ENCODE data around the gene CYP26B1. TPM values are rescaled to one million over a fixed set of nuclear protein-coding genes. Genes with fewer than 3 reads are reported as not detected.

Gene CYP26B1
- polyA plus RNA-seq, 1 donor (not counting 4 experiments of a cell fraction or from before 2014, with no cell fraction given), result 1.2 TPM

DNA sequence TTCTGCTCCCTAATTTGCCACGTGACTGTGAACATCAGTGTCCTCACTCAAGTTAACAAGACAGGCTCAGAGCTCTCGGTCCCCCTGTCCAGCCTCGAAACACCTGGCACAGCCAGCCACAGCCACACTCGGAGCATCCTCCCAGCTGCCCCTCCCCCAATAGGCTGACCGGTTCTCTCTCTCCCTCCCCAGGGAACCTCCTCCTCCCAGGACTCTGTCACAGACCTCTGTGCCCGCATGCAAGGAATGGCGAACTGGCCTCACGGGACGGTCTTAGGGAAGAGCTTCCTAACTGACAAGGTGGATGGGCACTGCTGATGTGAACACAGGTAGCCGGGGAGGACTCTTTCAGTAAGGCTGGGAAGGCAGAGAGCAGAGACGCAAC, 18.8 kb downstream of the CYP26B1 start:
- H3K9me3 ChIP-seq (ENCODE audit: control insufficient read depth, low read depth, low read length), result no peaks in the 10 kb centered on the region
- H3K9ac ChIP-seq (ENCODE audit: control insufficient read depth, extremely low read depth, insufficient read depth, low read length), result no peak overlapping the region
- no peaks in the 10 kb centered on the region for H3K79me2 ChIP-seq (ENCODE audit: control insufficient read depth, insufficient read depth, low read length)
- TF ChIP-seq EZH2 (IDR thresholded peaks at IDR 0.05; ENCODE audit: low read length), result no peak
- TF ChIP-seq, protein P1, sequence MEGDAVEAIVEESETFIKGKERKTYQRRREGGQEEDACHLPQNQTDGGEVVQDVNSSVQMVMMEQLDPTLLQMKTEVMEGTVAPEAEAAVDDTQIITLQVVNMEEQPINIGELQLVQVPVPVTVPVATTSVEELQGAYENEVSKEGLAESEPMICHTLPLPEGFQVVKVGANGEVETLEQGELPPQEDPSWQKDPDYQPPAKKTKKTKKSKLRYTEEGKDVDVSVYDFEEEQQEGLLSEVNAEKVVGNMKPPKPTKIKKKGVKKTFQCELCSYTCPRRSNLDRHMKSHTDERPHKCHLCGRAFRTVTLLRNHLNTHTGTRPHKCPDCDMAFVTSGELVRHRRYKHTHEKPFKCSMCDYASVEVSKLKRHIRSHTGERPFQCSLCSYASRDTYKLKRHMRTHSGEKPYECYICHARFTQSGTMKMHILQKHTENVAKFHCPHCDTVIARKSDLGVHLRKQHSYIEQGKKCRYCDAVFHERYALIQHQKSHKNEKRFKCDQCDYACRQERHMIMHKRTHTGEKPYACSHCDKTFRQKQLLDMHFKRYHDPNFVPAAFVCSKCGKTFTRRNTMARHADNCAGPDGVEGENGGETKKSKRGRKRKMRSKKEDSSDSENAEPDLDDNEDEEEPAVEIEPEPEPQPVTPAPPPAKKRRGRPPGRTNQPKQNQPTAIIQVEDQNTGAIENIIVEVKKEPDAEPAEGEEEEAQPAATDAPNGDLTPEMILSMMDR (optimal IDR thresholded peaks at IDR 0.05 in 1 of 3, IDR thresholded peaks at IDR 0.05 in 1 of 3, conservative IDR thresholded peaks at IDR 0.05 in 1 of 3; ENCODE audit: extremely low read depth in 1 of 3, insufficient read depth in 2 of 3, low read length in 3 of 3), result no peak
- H3K9me1 ChIP-seq (ENCODE audit: control insufficient read depth, extremely low read depth, insufficient read depth, low read length), result no peaks in the 10 kb centered on the region
- H3K4me2 ChIP-seq (ENCODE audit: control insufficient read depth, extremely low read depth, insufficient read depth, low read depth, low read length), result no peak overlapping the region
- H2AFZ ChIP-seq (ENCODE audit: control insufficient read depth, low read length), result no peak overlapping the region
- FAIRE-seq, result no peak
- DNase-seq (ENCODE audit: low read depth, low spot score), result no peak
- H4K20me1 ChIP-seq (ENCODE audit: control insufficient read depth, extremely low read depth, insufficient read depth, low read length), result no peaks in the 10 kb centered on the region
- H3K27ac ChIP-seq (ENCODE audit: control insufficient read depth, insufficient read depth, low read length), result no peak overlapping the region
- no peaks in the 10 kb centered on the region for H3K36me3 ChIP-seq (ENCODE audit: control insufficient read depth in 2 of 2, extremely low read depth in 1 of 2, insufficient read depth in 2 of 2, low read length in 2 of 2)
- dilution Hi-C loops (cut with MboI; ENCODE audit: extremely low pct_ligation_motif_present, low sequenced_read_pairs), result no loop called here
- no peak overlapping the region for H3K4me3 ChIP-seq (ENCODE audit: control insufficient read depth in 2 of 3, extremely low read depth in 1 of 3, insufficient read depth in 2 of 3, low read depth in 1 of 3, low read length in 3 of 3)
- H3K27me3 ChIP-seq (ENCODE audit: control insufficient read depth, extremely low read depth, insufficient read depth, low read length), result no peaks in the 10 kb centered on the region
- H3K4me1 ChIP-seq (ENCODE audit: control insufficient read depth, extremely low read depth, insufficient read depth, low read length), result peaks cover 12% of the 10 kb centered on the region

DNA sequence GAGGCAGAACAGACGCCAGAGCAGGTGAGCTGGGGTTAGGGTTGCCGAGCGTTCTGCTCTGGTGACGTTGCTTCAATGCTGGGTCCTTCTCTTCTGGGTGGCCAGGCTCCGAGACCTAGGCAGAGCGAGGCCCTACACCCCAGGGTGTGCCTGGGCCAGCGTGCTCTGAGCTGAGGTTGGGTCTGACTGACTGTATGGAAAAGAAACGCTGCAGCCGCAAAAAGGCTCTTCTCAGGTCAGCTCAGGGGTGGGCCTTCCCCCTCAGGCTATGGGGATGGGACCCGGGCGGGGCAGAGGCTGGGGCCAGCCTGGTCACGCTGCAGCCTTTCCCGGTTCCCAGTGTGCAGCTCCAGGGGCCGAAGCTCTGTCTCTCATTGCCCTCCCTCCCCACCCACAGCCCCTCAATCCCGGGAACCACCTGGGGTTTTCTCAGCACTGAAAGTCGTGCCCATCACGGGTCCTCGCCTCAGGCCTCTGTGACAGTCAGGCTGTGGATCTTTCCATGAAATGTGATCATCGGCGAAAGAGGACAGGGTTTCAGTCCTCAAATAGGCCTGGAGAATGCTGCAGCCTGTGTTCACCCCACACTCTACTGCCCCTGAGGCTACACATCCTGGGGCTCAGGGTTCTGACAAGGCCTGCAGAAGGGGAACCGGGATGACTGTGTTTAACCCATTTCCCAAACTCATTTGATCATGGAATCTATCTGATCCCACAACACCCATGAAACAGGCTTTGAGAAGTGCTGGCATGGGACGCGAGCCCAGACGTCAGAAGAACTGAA, 19.4 kb downstream of the CYP26B1 start:
- no peak overlapping the region for H3K9ac ChIP-seq (ENCODE audit: control insufficient read depth, extremely low read depth, insufficient read depth, low read length)
- dilution Hi-C loops (cut with MboI; ENCODE audit: extremely low pct_ligation_motif_present, low sequenced_read_pairs), result no loop called here
- no peaks in the 10 kb centered on the region for H3K27me3 ChIP-seq (ENCODE audit: control insufficient read depth, extremely low read depth, insufficient read depth, low read length)
- DNase-seq (ENCODE audit: low read depth, low spot score) (no peak), FAIRE-seq (no peak)
- no peaks in the 10 kb centered on the region for H3K79me2 ChIP-seq (ENCODE audit: control insufficient read depth, insufficient read depth, low read length)
- H4K20me1 ChIP-seq (ENCODE audit: control insufficient read depth, extremely low read depth, insufficient read depth, low read length), result no peaks in the 10 kb centered on the region
- no peaks in the 10 kb centered on the region for H3K9me3 ChIP-seq (ENCODE audit: control insufficient read depth, low read depth, low read length)
- no peak for TF ChIP-seq EZH2 (IDR thresholded peaks at IDR 0.05; ENCODE audit: low read length)
- TF ChIP-seq, protein P1 (optimal IDR thresholded peaks at IDR 0.05 in 1 of 3, IDR thresholded peaks at IDR 0.05 in 1 of 3, conservative IDR thresholded peaks at IDR 0.05 in 1 of 3; ENCODE audit: extremely low read depth in 1 of 3, insufficient read depth in 2 of 3, low read length in 3 of 3), result no peak
- no peak overlapping the region for H3K27ac ChIP-seq (ENCODE audit: control insufficient read depth, insufficient read depth, low read length)
- H3K9me1 ChIP-seq (ENCODE audit: control insufficient read depth, extremely low read depth, insufficient read depth, low read length), result no peaks in the 10 kb centered on the region
- H3K4me1 ChIP-seq (ENCODE audit: control insufficient read depth, extremely low read depth, insufficient read depth, low read length), result peaks cover 12% of the 10 kb centered on the region
- no peak overlapping the region for H3K4me2 ChIP-seq (ENCODE audit: control insufficient read depth, extremely low read depth, insufficient read depth, low read depth, low read length)
- no peaks in the 10 kb centered on the region for H3K36me3 ChIP-seq (ENCODE audit: control insufficient read depth in 2 of 2, extremely low read depth in 1 of 2, insufficient read depth in 2 of 2, low read length in 2 of 2)
- H2AFZ ChIP-seq (ENCODE audit: control insufficient read depth, low read length), result no peak overlapping the region
- H3K4me3 ChIP-seq (ENCODE audit: control insufficient read depth in 2 of 3, extremely low read depth in 1 of 3, insufficient read depth in 2 of 3, low read depth in 1 of 3, low read length in 3 of 3), result no peak overlapping the region

All from keratinocyte (primary cell).